HCT116 (cell line): ENCODE measurements around the gene ARL14EPL.
"Not testable (repeated sequence)": the region's sequence is repeated elsewhere in the genome, so short reads cannot be mapped to it uniquely, and the experiment has no call there.

Experiments
- POLR2A ChIP-seq: IDR thresholded peaks from 2 replicates; pipeline ENCODE4 v1.7.0; 2011; ENCODE audit warnings: borderline replicate concordance; ENCODE audit not compliant: insufficient read depth, insufficient read length; ENCODE audit errors: extremely low read depth
- TF ChIP-seq, protein P1 (sequence below), 3 experiments: fragments of 200-600 bp in 1 of 3; sonication (generic) in 1 of 3; IDR thresholded peaks in 2 of 3; conservative IDR thresholded peaks in 1 of 3; 2 replicates each; pipeline ENCODE4 v1.5.1; 2012 to 2017; ENCODE audit warnings: low read depth in 2 of 3, low read length in 2 of 3, antibody characterized with exemption in 1 of 3, borderline replicate concordance in 1 of 3, control low read depth in 1 of 3, mild to moderate bottlenecking in 1 of 3, mixed read lengths in 1 of 3, mixed run types in 1 of 3, moderate library complexity in 1 of 3; ENCODE audit not compliant: insufficient read depth in 1 of 3

DNA sequence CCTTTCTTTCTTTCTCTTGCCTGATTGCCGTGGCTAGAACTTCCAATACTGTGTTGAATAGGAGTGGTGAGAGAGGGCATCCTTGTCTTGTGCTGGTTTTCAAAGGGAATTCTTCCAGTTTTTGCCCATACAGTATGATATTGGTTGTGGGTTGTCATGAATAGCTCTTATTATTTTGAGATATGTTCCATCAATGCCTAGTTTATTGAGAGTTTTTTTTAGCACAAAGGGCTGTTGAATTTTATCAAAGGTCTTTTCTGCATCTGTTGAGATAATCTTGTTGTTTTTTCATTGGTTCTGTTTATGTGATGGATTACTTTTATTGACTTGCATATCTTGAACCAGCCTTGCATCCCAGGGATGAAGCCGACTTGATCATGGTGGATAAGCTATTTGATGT is 72.7 kb downstream of the ARL14EPL start:
- TF ChIP-seq POLR2A = not testable (repeated sequence)
- TF ChIP-seq, protein P1, sequence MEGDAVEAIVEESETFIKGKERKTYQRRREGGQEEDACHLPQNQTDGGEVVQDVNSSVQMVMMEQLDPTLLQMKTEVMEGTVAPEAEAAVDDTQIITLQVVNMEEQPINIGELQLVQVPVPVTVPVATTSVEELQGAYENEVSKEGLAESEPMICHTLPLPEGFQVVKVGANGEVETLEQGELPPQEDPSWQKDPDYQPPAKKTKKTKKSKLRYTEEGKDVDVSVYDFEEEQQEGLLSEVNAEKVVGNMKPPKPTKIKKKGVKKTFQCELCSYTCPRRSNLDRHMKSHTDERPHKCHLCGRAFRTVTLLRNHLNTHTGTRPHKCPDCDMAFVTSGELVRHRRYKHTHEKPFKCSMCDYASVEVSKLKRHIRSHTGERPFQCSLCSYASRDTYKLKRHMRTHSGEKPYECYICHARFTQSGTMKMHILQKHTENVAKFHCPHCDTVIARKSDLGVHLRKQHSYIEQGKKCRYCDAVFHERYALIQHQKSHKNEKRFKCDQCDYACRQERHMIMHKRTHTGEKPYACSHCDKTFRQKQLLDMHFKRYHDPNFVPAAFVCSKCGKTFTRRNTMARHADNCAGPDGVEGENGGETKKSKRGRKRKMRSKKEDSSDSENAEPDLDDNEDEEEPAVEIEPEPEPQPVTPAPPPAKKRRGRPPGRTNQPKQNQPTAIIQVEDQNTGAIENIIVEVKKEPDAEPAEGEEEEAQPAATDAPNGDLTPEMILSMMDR (IDR thresholded peaks at IDR 0.05 in 2 of 3, conservative IDR thresholded peaks at IDR 0.05 in 1 of 3; ENCODE audit: borderline replicate concordance in 1 of 3, insufficient read depth in 1 of 3, low read depth in 2 of 3, low read length in 2 of 3) = not testable (repeated sequence)
